Measurements from ENCODE around the gene SREK1.
"Not testable (repeated sequence)": the region's sequence is repeated elsewhere in the genome, so short reads cannot be mapped to it uniquely, and the experiment has no call there.

Gene SREK1

DNA sequence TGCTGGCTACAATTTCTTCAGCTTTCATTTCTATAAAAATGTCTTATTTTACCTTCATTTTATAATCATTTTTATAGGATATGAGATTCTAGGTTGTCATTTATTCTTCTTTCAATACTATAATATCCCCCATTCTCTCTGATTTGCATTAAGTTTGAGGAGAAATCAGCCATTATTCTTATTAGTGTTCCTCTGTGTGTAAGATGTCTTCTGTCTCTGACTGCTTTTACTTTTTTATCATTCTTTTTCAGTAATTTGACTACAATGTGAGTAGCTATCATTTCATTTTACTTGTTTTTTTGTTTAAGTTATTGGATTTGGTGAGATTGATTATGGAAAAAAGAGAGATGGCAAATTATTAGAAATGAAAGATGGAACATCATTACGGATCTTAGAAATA is 13.6 kb upstream of the SREK1 start:
- Histone ChIP-seq H3K9me2 (ENCODE audit: low read depth, low read length) (no peaks in the 10 kb centered on the region), H3K27ac (ENCODE audit: low read depth, low read length, poor library complexity, severe bottlenecking) (no peak overlapping the region), H3K9me3 (ENCODE audit: low read length) (no peaks in the 10 kb centered on the region), H3K79me2 (ENCODE audit: insufficient read depth, low read length) (no peaks in the 10 kb centered on the region), H3K4me3 (ENCODE audit: low read depth, low read length, poor library complexity, severe bottlenecking) (no peak overlapping the region), H3K36me3 (ENCODE audit: insufficient read depth, low read length) (no peaks in the 10 kb centered on the region), H3F3A (ENCODE audit: insufficient read depth, low read length) (no peaks in the 10 kb centered on the region), H3K9ac (ENCODE audit: low read length) (no peak overlapping the region), H3K27me3 (ENCODE audit: insufficient read depth, low read length) (no peaks in the 10 kb centered on the region), H2AFZ (ENCODE audit: low read length) (no peak overlapping the region), H3K4me1 (ENCODE audit: insufficient read depth, low read length, severe bottlenecking) (no peaks in the 10 kb centered on the region), H3K4me2 (ENCODE audit: low read length) (no peak overlapping the region), H4K20me1 (ENCODE audit: insufficient read depth, low read length) (no peaks in the 10 kb centered on the region)
- no peak for TF ChIP-seq EZH2 (IDR thresholded peaks at IDR 0.05; ENCODE audit: borderline replicate concordance, low read length)
- TF ChIP-seq, protein P1, sequence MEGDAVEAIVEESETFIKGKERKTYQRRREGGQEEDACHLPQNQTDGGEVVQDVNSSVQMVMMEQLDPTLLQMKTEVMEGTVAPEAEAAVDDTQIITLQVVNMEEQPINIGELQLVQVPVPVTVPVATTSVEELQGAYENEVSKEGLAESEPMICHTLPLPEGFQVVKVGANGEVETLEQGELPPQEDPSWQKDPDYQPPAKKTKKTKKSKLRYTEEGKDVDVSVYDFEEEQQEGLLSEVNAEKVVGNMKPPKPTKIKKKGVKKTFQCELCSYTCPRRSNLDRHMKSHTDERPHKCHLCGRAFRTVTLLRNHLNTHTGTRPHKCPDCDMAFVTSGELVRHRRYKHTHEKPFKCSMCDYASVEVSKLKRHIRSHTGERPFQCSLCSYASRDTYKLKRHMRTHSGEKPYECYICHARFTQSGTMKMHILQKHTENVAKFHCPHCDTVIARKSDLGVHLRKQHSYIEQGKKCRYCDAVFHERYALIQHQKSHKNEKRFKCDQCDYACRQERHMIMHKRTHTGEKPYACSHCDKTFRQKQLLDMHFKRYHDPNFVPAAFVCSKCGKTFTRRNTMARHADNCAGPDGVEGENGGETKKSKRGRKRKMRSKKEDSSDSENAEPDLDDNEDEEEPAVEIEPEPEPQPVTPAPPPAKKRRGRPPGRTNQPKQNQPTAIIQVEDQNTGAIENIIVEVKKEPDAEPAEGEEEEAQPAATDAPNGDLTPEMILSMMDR (IDR thresholded peaks at IDR 0.05; ENCODE audit: low read length) = no peak

DNA sequence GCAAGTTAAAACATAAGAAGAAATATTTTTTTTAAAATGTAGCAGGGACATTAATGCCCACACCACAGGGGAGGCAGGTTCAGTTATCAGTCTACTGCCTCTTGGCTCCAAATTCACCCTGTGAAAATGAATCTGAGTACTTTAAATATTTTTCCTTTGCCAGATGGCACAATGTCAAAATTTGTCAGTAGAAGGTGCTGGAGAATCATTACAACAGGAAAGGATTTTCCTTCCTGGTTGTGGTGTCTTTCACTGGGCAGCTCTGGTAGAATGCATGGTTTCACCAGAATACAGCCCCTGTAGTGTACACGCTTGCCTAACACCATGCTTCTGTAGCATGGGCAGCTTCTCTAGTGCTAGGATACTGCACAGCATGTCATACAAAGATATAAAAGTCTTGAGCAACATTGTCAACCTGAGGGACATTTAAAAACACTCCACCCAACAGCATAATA is 9.7 kb upstream of the SREK1 start:
- Histone ChIP-seq H2AFZ (ENCODE audit: low read length) (no peak overlapping the region), H3K9ac (ENCODE audit: low read length) (no peak overlapping the region), H3K27ac (ENCODE audit: low read depth, low read length, poor library complexity, severe bottlenecking) (no peak overlapping the region), H3K4me2 (ENCODE audit: low read length) (no peak overlapping the region), H3F3A (ENCODE audit: insufficient read depth, low read length) (no peaks in the 10 kb centered on the region), H3K79me2 (ENCODE audit: insufficient read depth, low read length) (no peaks in the 10 kb centered on the region), H3K4me1 (ENCODE audit: insufficient read depth, low read length, severe bottlenecking) (peaks cover 8% of the 10 kb centered on the region), H3K36me3 (ENCODE audit: insufficient read depth, low read length) (no peaks in the 10 kb centered on the region), H3K9me3 (ENCODE audit: low read length) (no peaks in the 10 kb centered on the region), H4K20me1 (ENCODE audit: insufficient read depth, low read length) (no peaks in the 10 kb centered on the region), H3K27me3 (ENCODE audit: insufficient read depth, low read length) (no peaks in the 10 kb centered on the region), H3K9me2 (ENCODE audit: low read depth, low read length) (no peaks in the 10 kb centered on the region), H3K4me3 (ENCODE audit: low read depth, low read length, poor library complexity, severe bottlenecking) (no peak overlapping the region)
- TF ChIP-seq, protein P1 (IDR thresholded peaks at IDR 0.05; ENCODE audit: low read length) = no peak
- TF ChIP-seq EZH2 (IDR thresholded peaks at IDR 0.05; ENCODE audit: borderline replicate concordance, low read length) = no peak

DNA sequence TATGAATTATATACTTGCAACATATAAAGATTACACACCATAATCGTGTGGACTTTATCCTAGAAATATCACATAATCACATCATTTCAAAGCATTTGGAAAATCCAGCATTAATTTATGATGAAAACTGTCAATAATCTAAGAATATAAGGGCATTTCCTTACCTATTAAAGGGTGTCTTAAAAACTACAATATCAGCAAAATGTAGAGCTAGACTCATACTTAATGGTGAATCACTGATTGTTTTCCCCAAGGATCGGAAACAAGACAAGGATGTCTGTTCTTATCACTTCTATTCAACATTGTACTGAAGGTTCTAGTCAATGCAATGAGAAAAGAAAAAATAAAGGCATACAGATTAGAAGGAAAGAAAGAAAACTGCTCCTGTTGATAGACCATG is 8.0 kb upstream of the SREK1 start:
- H3K27ac ChIP-seq (ENCODE audit: low read depth, low read length, poor library complexity, severe bottlenecking) = no peak overlapping the region
- no peak overlapping the region for H3K4me3 ChIP-seq (ENCODE audit: low read depth, low read length, poor library complexity, severe bottlenecking)
- H3K4me1 ChIP-seq (ENCODE audit: insufficient read depth, low read length, severe bottlenecking) = peaks cover 8% of the 10 kb centered on the region
- no peaks in the 10 kb centered on the region for H4K20me1 ChIP-seq (ENCODE audit: insufficient read depth, low read length)
- no peak overlapping the region for H3K4me2 ChIP-seq (ENCODE audit: low read length)
- no peaks in the 10 kb centered on the region for H3K9me2 ChIP-seq (ENCODE audit: low read depth, low read length)
- no peak overlapping the region for H3K9ac ChIP-seq (ENCODE audit: low read length)
- H3K9me3 ChIP-seq (ENCODE audit: low read length) = no peaks in the 10 kb centered on the region
- no peaks in the 10 kb centered on the region for H3K27me3 ChIP-seq (ENCODE audit: insufficient read depth, low read length)
- TF ChIP-seq EZH2 (IDR thresholded peaks at IDR 0.05; ENCODE audit: borderline replicate concordance, low read length) = no peak
- TF ChIP-seq, protein P1 (IDR thresholded peaks at IDR 0.05; ENCODE audit: low read length) = no peak
- no peaks in the 10 kb centered on the region for H3K79me2 ChIP-seq (ENCODE audit: insufficient read depth, low read length)
- no peaks in the 10 kb centered on the region for H3F3A ChIP-seq (ENCODE audit: insufficient read depth, low read length)
- no peaks in the 10 kb centered on the region for H3K36me3 ChIP-seq (ENCODE audit: insufficient read depth, low read length)
- no peak overlapping the region for H2AFZ ChIP-seq (ENCODE audit: low read length)

DNA sequence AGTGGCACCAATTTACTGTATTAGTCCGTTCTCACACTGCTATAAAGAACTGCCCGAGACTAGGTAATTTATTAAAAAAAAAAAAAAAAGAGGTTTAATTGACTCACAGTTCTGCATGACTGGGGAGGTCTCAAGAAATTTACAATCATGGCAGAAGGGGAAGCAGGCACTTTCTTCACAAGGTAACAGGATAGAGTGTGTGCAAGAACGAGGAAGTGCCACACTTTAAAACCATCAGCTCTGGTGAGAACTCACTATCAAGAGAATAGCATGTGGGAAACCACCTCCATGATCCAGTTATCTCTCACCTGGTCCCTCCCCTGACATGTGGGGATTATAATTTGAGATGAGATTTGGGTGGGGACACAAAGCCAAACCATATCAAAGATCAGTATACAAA is 7.2 kb upstream of the SREK1 start:
- H3K27me3 ChIP-seq (ENCODE audit: insufficient read depth, low read length); H3K4me2 ChIP-seq (ENCODE audit: low read length); H3K4me1 ChIP-seq (ENCODE audit: insufficient read depth, low read length, severe bottlenecking); H3K4me3 ChIP-seq (ENCODE audit: low read depth, low read length, poor library complexity, severe bottlenecking); H3K36me3 ChIP-seq (ENCODE audit: insufficient read depth, low read length); H3K9me2 ChIP-seq (ENCODE audit: low read depth, low read length); H3F3A ChIP-seq (ENCODE audit: insufficient read depth, low read length); H3K27ac ChIP-seq (ENCODE audit: low read depth, low read length, poor library complexity, severe bottlenecking); H3K79me2 ChIP-seq (ENCODE audit: insufficient read depth, low read length); H2AFZ ChIP-seq (ENCODE audit: low read length); H3K9ac ChIP-seq (ENCODE audit: low read length); H4K20me1 ChIP-seq (ENCODE audit: insufficient read depth, low read length); H3K9me3 ChIP-seq (ENCODE audit: low read length): not testable (repeated sequence)

Data from OCI-LY1 (cell line).